DMS 273 (cell line): ENCODE results near the gene LIMA1.
"Not testable (repeated sequence)": the region's sequence is repeated elsewhere in the genome, so short reads cannot be mapped to it uniquely, and the experiment has no call there.

ENCODE experiments used
- DNase-seq: peaks from one replicate; lab custom pipeline; 2025; ENCODE audit not compliant: unreplicated experiment; lab: John Stamatoyannopoulos, UW

Gene LIMA1

GRCh38 chr12:50283229-50283923 lies at the start of gene LIMA1:
Gene LIMA1 (minus strand): TSS chr12:50283520. CDS start chr12:50248751, 34,769 bp downstream.
- peak; percentile 93 for DNase-seq

GRCh38 chr12:50331745-50332144 lies 48.4 kb upstream of the LIMA1 start:
- DNase-seq, result no peak

GRCh38 chr12:50328664-50329063 lies 45.3 kb upstream of the LIMA1 start:
- not testable (repeated sequence) for DNase-seq

GRCh38 chr12:50326590-50327284 lies 43.4 kb upstream of the LIMA1 start:
- DNase-seq, result peak; percentile 25

GRCh38 chr12:50325890-50326391 lies 42.6 kb upstream of the LIMA1 start:
- DNase-seq, result no peak

- not testable (repeated sequence) for DNase-seq
These were observed 41.5 kb upstream of the LIMA1 start for GRCh38 chr12:50324770-50325169.

- DNase-seq, result not testable (repeated sequence)
These were observed 40.8 kb upstream of the LIMA1 start for GRCh38 chr12:50324077-50324476.

GRCh38 chr12:50322206-50322605 lies 38.9 kb upstream of the LIMA1 start:
- no peak for DNase-seq

- peak; percentile 20 for DNase-seq
These were observed 33.9 kb upstream of the LIMA1 start for GRCh38 chr12:50317203-50317602.

- DNase-seq, result no peak
These were observed 32.5 kb upstream of the LIMA1 start for GRCh38 chr12:50315803-50316202.

GRCh38 chr12:50314636-50315312 lies 31.5 kb upstream of the LIMA1 start:
- peak; percentile 47 for DNase-seq

- not testable (repeated sequence) for DNase-seq
These were observed 30.7 kb upstream of the LIMA1 start for GRCh38 chr12:50313971-50314370.

GRCh38 chr12:50313256-50313931 lies 30.1 kb upstream of the LIMA1 start:
- no peak for DNase-seq

GRCh38 chr12:50311858-50312609 lies 28.7 kb upstream of the LIMA1 start:
- DNase-seq, result not testable (repeated sequence)

GRCh38 chr12:50309950-50310349 lies 26.6 kb upstream of the LIMA1 start:
- no peak for DNase-seq

GRCh38 chr12:50302686-50303085 lies 19.4 kb upstream of the LIMA1 start:
- no peak for DNase-seq

- no peak for DNase-seq
These were observed 14.7 kb upstream of the LIMA1 start for GRCh38 chr12:50297996-50298395.

GRCh38 chr12:50297027-50297426 lies 13.7 kb upstream of the LIMA1 start:
- DNase-seq, result no peak

- DNase-seq, result no peak
These were observed 13.2 kb upstream of the LIMA1 start for GRCh38 chr12:50296554-50296953.

- no peak for DNase-seq
These were observed 8.1 kb upstream of the LIMA1 start for GRCh38 chr12:50291377-50291776.
